Measurements from ENCODE around the gene WAC.
"Not testable (repeated sequence)": the region's sequence is repeated elsewhere in the genome, so short reads cannot be mapped to it uniquely, and the experiment has no call there.

Gene WAC

DNA sequence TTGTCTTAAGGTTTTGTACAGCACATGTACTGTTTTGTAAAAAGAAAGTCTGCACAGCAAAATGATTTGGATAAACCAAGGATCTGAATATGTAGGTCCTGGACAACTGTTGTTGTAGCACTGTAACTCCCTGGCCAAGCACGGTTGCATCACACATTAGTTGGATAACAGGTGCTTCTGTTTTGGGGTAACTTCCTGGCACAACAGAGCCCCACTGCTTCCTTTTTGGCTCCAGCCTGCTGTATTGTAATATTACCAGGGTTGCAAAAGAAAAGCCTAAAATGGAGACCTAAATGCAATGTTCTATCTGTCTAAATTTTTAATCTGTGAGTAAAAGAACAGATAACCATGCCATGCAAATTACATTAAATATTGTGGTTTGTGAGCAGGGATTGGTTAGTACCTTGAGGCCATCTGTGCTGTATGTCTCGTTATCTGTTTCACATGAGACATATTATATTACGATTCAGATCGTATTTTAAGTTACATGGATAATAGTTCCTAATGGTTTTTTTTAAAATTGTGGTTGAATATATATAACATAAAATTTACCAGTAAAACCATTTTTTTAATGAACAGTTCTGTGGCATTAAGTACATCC is 27.5 kb upstream of the WAC start:
- H3K36me3 ChIP-seq (ENCODE audit: control insufficient read depth, low read depth, low read length): no peaks in the 10 kb centered on the region
- H3K27me3 ChIP-seq (ENCODE audit: control insufficient read depth, insufficient read depth, low read length): no peaks in the 10 kb centered on the region
- H3K27ac ChIP-seq (ENCODE audit: low read length): no peak overlapping the region
- H3K4me1 ChIP-seq (ENCODE audit: control insufficient read depth, low read depth, low read length): no peaks in the 10 kb centered on the region
- H3K4me3 ChIP-seq (ENCODE audit: low read length): no peak overlapping the region
- no peaks in the 10 kb centered on the region for H3K9me3 ChIP-seq (ENCODE audit: control insufficient read depth, low read depth, low read length)
- no peak overlapping the region for H3K9ac ChIP-seq (ENCODE audit: low read length)

GRCh38 chr10:28508304-28508925 is 24.5 kb upstream of the WAC start:
- Histone ChIP-seq H3K4me1 (ENCODE audit: control insufficient read depth, low read depth, low read length) (no peaks in the 10 kb centered on the region), H3K27ac (ENCODE audit: low read length) (no peak overlapping the region), H3K9ac (ENCODE audit: low read length) (no peak overlapping the region), H3K9me3 (ENCODE audit: control insufficient read depth, low read depth, low read length) (no peaks in the 10 kb centered on the region), H3K36me3 (ENCODE audit: control insufficient read depth, low read depth, low read length) (no peaks in the 10 kb centered on the region), H3K4me3 (ENCODE audit: low read length) (no peak overlapping the region), H3K27me3 (ENCODE audit: control insufficient read depth, insufficient read depth, low read length) (no peaks in the 10 kb centered on the region)

DNA sequence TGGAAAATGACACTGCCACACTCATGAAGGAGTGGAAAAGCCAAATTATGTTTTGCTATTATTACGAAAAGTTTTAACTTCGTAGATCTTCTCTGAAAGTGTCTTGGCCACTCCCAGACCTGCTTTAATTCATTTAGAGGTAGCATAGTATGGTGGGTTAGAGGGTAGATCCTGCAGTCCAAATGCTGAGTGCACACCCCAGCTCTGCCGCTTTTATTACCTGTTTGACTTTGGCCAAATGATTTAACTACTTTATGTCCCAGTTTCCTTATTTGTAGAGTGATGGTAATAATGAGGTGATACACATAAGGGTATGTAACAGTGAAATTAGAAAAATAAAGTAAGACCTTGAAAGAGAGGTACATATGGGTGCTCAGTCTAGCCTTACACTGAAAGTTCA is 23.6 kb upstream of the WAC start:
- no peaks in the 10 kb centered on the region for H3K4me1 ChIP-seq (ENCODE audit: control insufficient read depth, low read depth, low read length)
- H3K36me3 ChIP-seq (ENCODE audit: control insufficient read depth, low read depth, low read length): no peaks in the 10 kb centered on the region
- no peak overlapping the region for H3K27ac ChIP-seq (ENCODE audit: low read length)
- H3K9me3 ChIP-seq (ENCODE audit: control insufficient read depth, low read depth, low read length): no peaks in the 10 kb centered on the region
- H3K4me3 ChIP-seq (ENCODE audit: low read length): no peak overlapping the region
- no peak overlapping the region for H3K9ac ChIP-seq (ENCODE audit: low read length)
- no peaks in the 10 kb centered on the region for H3K27me3 ChIP-seq (ENCODE audit: control insufficient read depth, insufficient read depth, low read length)

GRCh38 chr10:28514648-28515047 is 18.3 kb upstream of the WAC start:
- Histone ChIP-seq H3K27ac (ENCODE audit: low read length) (no peak overlapping the region), H3K27me3 (ENCODE audit: control insufficient read depth, insufficient read depth, low read length) (no peaks in the 10 kb centered on the region), H3K4me1 (ENCODE audit: control insufficient read depth, low read depth, low read length) (no peaks in the 10 kb centered on the region), H3K9ac (ENCODE audit: low read length) (no peak overlapping the region), H3K4me3 (ENCODE audit: low read length) (no peak overlapping the region), H3K9me3 (ENCODE audit: control insufficient read depth, low read depth, low read length) (no peaks in the 10 kb centered on the region), H3K36me3 (ENCODE audit: control insufficient read depth, low read depth, low read length) (no peaks in the 10 kb centered on the region)

DNA sequence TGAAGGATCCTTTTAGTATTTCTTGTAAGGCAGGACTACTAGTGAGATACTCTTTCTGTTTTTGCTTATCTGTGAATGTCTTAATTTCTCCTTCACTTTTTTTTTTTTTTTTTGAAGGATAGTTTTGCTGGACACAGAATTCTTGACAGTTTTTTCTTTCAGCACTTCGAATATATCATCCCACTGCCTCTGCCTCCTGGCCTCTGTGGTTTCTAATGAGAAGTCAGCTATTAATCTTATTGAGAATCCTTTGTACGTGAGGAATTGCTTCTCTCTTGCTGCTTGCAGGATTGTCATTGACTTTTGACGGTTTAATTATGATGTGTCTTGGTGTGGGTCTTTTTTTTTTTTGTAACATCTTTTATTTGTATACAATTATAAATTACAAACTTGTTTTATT is 12.6 kb upstream of the WAC start:
- Histone ChIP-seq H3K36me3 (ENCODE audit: control insufficient read depth, low read depth, low read length) (peaks cover 6% of the 10 kb centered on the region), H3K9me3 (ENCODE audit: control insufficient read depth, low read depth, low read length) (no peaks in the 10 kb centered on the region), H3K9ac (ENCODE audit: low read length) (no peak overlapping the region), H3K27ac (ENCODE audit: low read length) (no peak overlapping the region), H3K4me3 (ENCODE audit: low read length) (no peak overlapping the region), H3K4me1 (ENCODE audit: control insufficient read depth, low read depth, low read length) (no peaks in the 10 kb centered on the region), H3K27me3 (ENCODE audit: control insufficient read depth, insufficient read depth, low read length) (no peaks in the 10 kb centered on the region)

GRCh38 chr10:28520828-28521227 is 12.1 kb upstream of the WAC start:
- not testable (repeated sequence) for H3K9ac ChIP-seq (ENCODE audit: low read length); H3K9me3 ChIP-seq (ENCODE audit: control insufficient read depth, low read depth, low read length)

DNA sequence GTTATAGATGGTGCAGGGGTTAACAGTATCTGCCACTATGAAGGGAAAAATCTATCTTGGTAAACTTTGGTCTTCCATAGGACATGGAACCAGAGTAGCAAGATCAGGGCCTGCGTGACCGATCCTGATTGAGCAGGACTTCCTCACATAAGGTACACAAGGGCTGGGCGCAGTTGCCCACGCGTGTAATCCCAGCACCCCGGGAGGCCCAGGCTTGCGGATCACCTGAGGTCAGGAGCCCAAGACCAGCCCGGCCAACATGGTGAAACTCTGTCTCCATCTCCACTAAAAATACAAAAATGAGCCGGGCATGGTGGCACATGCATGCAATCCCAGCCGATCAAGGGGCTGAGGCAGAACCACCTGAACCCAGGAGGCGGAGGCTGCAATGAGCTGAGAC is 11.0 kb upstream of the WAC start:
- H3K36me3 ChIP-seq (ENCODE audit: control insufficient read depth, low read depth, low read length); H3K9me3 ChIP-seq (ENCODE audit: control insufficient read depth, low read depth, low read length); H3K27me3 ChIP-seq (ENCODE audit: control insufficient read depth, insufficient read depth, low read length); H3K9ac ChIP-seq (ENCODE audit: low read length); H3K4me3 ChIP-seq (ENCODE audit: low read length); H3K27ac ChIP-seq (ENCODE audit: low read length); H3K4me1 ChIP-seq (ENCODE audit: control insufficient read depth, low read depth, low read length): not testable (repeated sequence)

More at GRCh38 chr10:28520828-28521227, 12.1 kb upstream of the WAC start:
- H3K27me3 ChIP-seq (ENCODE audit: control insufficient read depth, insufficient read depth, low read length); H3K4me1 ChIP-seq (ENCODE audit: control insufficient read depth, low read depth, low read length); H3K36me3 ChIP-seq (ENCODE audit: control insufficient read depth, low read depth, low read length); H3K27ac ChIP-seq (ENCODE audit: low read length); H3K4me3 ChIP-seq (ENCODE audit: low read length): not testable (repeated sequence)

DNA sequence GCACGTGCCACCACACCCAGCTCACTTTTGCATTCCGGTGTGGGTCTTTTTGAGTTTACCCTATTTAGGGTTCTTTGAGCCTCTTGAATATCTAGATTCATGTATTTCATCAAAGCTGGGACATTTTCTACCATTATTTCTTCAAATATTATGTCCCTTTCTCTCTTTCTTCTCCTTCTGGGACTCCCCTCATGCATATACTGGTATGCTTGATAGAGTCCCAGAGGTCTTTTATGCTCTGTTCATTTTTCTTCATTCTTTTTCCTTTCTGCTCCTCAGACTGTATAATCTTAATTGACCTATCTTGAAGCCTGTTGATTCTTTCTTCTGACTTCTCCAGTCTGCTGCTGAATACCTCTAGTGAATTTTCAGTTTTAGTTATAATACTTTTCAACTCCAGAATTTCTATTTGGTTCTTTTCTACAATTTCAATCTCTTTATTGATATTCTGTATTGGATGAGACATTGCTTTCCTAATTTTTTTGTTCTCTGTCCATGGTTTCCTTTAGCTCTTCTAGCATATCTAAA is 9.1 kb upstream of the WAC start:
- no peak overlapping the region for H3K4me3 ChIP-seq (ENCODE audit: low read length)
- H3K9me3 ChIP-seq (ENCODE audit: control insufficient read depth, low read depth, low read length): no peaks in the 10 kb centered on the region
- H3K27ac ChIP-seq (ENCODE audit: low read length): no peak overlapping the region

GRCh38 chr10:28530751-28531150 is 2.2 kb upstream of the WAC start:
- Histone ChIP-seq H3K4me1 (ENCODE audit: control insufficient read depth, low read depth, low read length) (peaks cover 7% of the 10 kb centered on the region), H3K4me3 (ENCODE audit: low read length) (no peak overlapping the region), H3K27ac (ENCODE audit: low read length) (no peak overlapping the region), H3K9me3 (ENCODE audit: control insufficient read depth, low read depth, low read length) (no peaks in the 10 kb centered on the region), H3K36me3 (ENCODE audit: control insufficient read depth, low read depth, low read length) (peaks cover 14% of the 10 kb centered on the region), H3K27me3 (ENCODE audit: control insufficient read depth, insufficient read depth, low read length) (no peaks in the 10 kb centered on the region), H3K9ac (ENCODE audit: low read length) (no peak overlapping the region)

More for the DNA sequence above, 9.1 kb upstream of the WAC start:
- H3K36me3 ChIP-seq (ENCODE audit: control insufficient read depth, low read depth, low read length): peaks cover 6% of the 10 kb centered on the region
- H3K27me3 ChIP-seq (ENCODE audit: control insufficient read depth, insufficient read depth, low read length): no peaks in the 10 kb centered on the region
- H3K9ac ChIP-seq (ENCODE audit: low read length): no peak overlapping the region
- no peaks in the 10 kb centered on the region for H3K4me1 ChIP-seq (ENCODE audit: control insufficient read depth, low read depth, low read length)

- no peak overlapping the region for H3K27ac ChIP-seq (ENCODE audit: low read length)
- peak overlapping the region; percentile 98 for H3K9ac ChIP-seq (ENCODE audit: low read length)
- H3K9me3 ChIP-seq (ENCODE audit: control insufficient read depth, low read depth, low read length): no peaks in the 10 kb centered on the region
- H3K27me3 ChIP-seq (ENCODE audit: control insufficient read depth, insufficient read depth, low read length): no peaks in the 10 kb centered on the region
- H3K4me3 ChIP-seq (ENCODE audit: low read length): peak overlapping the region; percentile 87
- peaks cover 39% of the 10 kb centered on the region for H3K36me3 ChIP-seq (ENCODE audit: control insufficient read depth, low read depth, low read length)
- H3K4me1 ChIP-seq (ENCODE audit: control insufficient read depth, low read depth, low read length): peaks cover 7% of the 10 kb centered on the region
These were observed 257 bp downstream of the WAC start for GRCh38 chr10:28533186-28533564.

DNA sequence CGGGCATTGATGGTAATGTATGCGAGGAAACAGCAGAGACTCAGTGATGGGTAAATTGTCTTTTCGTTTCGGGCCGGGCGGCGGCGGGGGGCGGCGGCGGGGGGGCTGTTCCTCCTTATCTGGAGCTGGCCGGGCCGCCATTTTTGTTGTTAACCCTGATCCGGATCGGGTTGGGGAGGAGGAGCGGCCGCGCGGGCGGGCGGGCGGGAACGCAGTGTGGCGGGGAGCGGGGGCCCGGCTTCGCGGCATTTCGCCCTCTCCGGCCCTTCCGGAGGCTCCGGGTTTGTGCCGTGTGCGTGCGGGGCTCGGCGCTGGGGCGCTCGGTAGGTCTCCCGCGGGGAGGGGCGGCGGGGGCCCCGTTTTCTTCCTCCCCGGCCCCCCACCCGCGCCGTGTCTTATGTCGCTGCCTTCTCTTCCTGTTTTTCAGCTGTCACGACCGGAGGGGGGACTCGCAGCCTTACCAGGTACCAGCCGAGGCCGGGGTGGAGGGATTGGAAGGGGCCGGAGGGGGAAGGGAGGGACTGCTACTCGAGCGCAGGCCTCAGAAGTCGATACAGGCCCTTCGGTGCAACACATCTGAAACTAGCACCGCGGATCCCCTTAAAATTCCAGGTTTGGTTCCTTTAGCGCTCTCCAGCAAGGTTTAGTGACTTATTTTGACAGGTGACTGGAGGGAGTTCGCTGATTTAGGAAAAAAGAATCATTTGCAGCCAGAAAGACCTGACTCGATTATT is 820 bp downstream of the WAC start:
- Histone ChIP-seq H3K4me1 (ENCODE audit: control insufficient read depth, low read depth, low read length) (peaks cover 7% of the 10 kb centered on the region), H3K27me3 (ENCODE audit: control insufficient read depth, insufficient read depth, low read length) (no peaks in the 10 kb centered on the region), H3K36me3 (ENCODE audit: control insufficient read depth, low read depth, low read length) (peaks cover 44% of the 10 kb centered on the region), H3K9ac (ENCODE audit: low read length) (peak overlapping the region; percentile 98), H3K9me3 (ENCODE audit: control insufficient read depth, low read depth, low read length) (no peaks in the 10 kb centered on the region), H3K4me3 (ENCODE audit: low read length) (peak overlapping the region; percentile 99), H3K27ac (ENCODE audit: low read length) (peak overlapping the region; percentile 73)
